RWPE2 (cell line): ENCODE data around the gene IPCEF1.

Experiments
- ATAC-seq: fragments of 200-7000 bp; cut with Tn5 transposase; 3 replicates; pipeline ENCODE4 v1.9.1; 2021; ENCODE audit warnings: low read depth
- DNase-seq: peaks from one replicate; pipeline ENCODE4 v3.0.0-alpha.2; 2020; ENCODE audit warnings: low spot score
- H3K27ac ChIP-seq: fragments of 450-650 bp; 2 replicates; pipeline ENCODE4 v1.5.1; 2017; ENCODE audit warnings: mild to moderate bottlenecking; ENCODE audit not compliant: poor library complexity, severe bottlenecking
- H3K27me3 ChIP-seq: fragments of 250-450 bp; sonication (Bioruptor Pico); 2 replicates; pipeline ENCODE4 v1.5.1; 2021; ENCODE audit warnings: mild to moderate bottlenecking, moderate library complexity; ENCODE audit not compliant: insufficient read depth, poor library complexity, severe bottlenecking
- H3K36me3 ChIP-seq: fragments of 250-450 bp; sonication (Bioruptor Pico); 2 replicates; pipeline ENCODE4 v1.5.1; 2020; ENCODE audit warnings: low read depth, mild to moderate bottlenecking, moderate library complexity
- H3K4me1 ChIP-seq: fragments of 250-450 bp; sonication (Bioruptor Pico); 2 replicates; pipeline ENCODE4 v1.5.1; 2021; ENCODE audit warnings: mild to moderate bottlenecking, moderate library complexity; ENCODE audit not compliant: insufficient read depth, poor library complexity, severe bottlenecking
- H3K4me3 ChIP-seq: fragments of 250-450 bp; sonication (Bioruptor Pico); 2 replicates; pipeline ENCODE4 v1.5.1; 2021; ENCODE audit warnings: mild to moderate bottlenecking, moderate library complexity; ENCODE audit not compliant: severe bottlenecking
- H3K9me3 ChIP-seq: fragments of 250-450 bp; sonication (Bioruptor Pico); 2 replicates; pipeline ENCODE4 v1.5.1; 2021; ENCODE audit warnings: mild to moderate bottlenecking, moderate library complexity; ENCODE audit not compliant: severe bottlenecking
- CTCF ChIP-seq: fragments of 450-650 bp; IDR thresholded peaks from one replicate; pipeline ENCODE4 v1.5.1; 2017; ENCODE audit warnings: mild to moderate bottlenecking, moderate library complexity; ENCODE audit not compliant: poor library complexity, severe bottlenecking

IPCEF1 gene

GRCh38 chr6:154249499-154250298 lies 106.9 kb downstream of the IPCEF1 start:
- DNase-seq (no peak), ATAC-seq (no peak)
- Histone ChIP-seq H3K27ac (no peak overlapping the region), H3K9me3 (no peaks in the 10 kb centered on the region), H3K27me3 (no peaks in the 10 kb centered on the region), H3K36me3 (no peaks in the 10 kb centered on the region), H3K4me1 (no peaks in the 10 kb centered on the region), H3K4me3 (no peak overlapping the region)
- no peak for TF ChIP-seq CTCF

GRCh38 chr6:154247119-154247861 lies 109.3 kb downstream of the IPCEF1 start:
- no peak for DNase-seq
- no peak overlapping the region for H3K27ac ChIP-seq
- no peak overlapping the region for H3K4me3 ChIP-seq

GRCh38 chr6:154246723-154247118 lies 109.9 kb downstream of the IPCEF1 start:
- Histone ChIP-seq H3K9me3 (no peaks in the 10 kb centered on the region), H3K27me3 (no peaks in the 10 kb centered on the region), H3K36me3 (no peaks in the 10 kb centered on the region), H3K27ac (no peak overlapping the region), H3K4me1 (peaks cover 5% of the 10 kb centered on the region), H3K4me3 (no peak overlapping the region)
- no peak for ATAC-seq
- TF ChIP-seq CTCF, result no peak
- DNase-seq, result no peak

More at GRCh38 chr6:154247119-154247861, 109.3 kb downstream of the IPCEF1 start:
- Histone ChIP-seq H3K27me3 (no peaks in the 10 kb centered on the region), H3K4me1 (peaks cover 5% of the 10 kb centered on the region), H3K36me3 (no peaks in the 10 kb centered on the region), H3K9me3 (no peaks in the 10 kb centered on the region)
- TF ChIP-seq CTCF, result no peak
- ATAC-seq, result no peak

GRCh38 chr6:154245506-154245905 lies 111.1 kb downstream of the IPCEF1 start:
- H3K4me1 ChIP-seq, result peaks cover 5% of the 10 kb centered on the region
- DNase-seq (no peak), ATAC-seq (no peak)
- H3K27me3 ChIP-seq, result no peaks in the 10 kb centered on the region
- H3K4me3 ChIP-seq, result no peak overlapping the region
- H3K36me3 ChIP-seq, result no peaks in the 10 kb centered on the region
- no peak for TF ChIP-seq CTCF
- H3K27ac ChIP-seq, result no peak overlapping the region
- H3K9me3 ChIP-seq, result no peaks in the 10 kb centered on the region
